Kidney (tissue), 14 donors: ENCODE results near the gene TRIM28. TPM values are rescaled to one million over a fixed set of nuclear protein-coding genes. Genes with fewer than 3 reads are reported as not detected.

ENCODE experiments used
- DNase-seq, 5 donors: peaks; one replicate each; pipeline ENCODE4 v3.0.0-alpha.2; 2013 to 2020
- FAIRE-seq: peaks from 2 replicates; lab custom pipeline; 2012; peaks lifted over from hg19 to GRCh38; lab: Jason Lieb, UNC
- H3K27ac ChIP-seq, 2 donors: one replicate each; pipeline ENCODE4 v1.7.0; 2013; ENCODE audit warnings: low read depth in 2 of 2, low read length in 2 of 2, inconsistent platforms in 1 of 2
- H3K27me3 ChIP-seq: one replicate; pipeline ENCODE4 v1.7.1; 2013; ENCODE audit warnings: low read length, inconsistent platforms; ENCODE audit not compliant: control insufficient read depth, insufficient read depth
- H3K36me3 ChIP-seq, 3 donors: one replicate each; pipeline versions ENCODE4 v1.7.0 to v1.7.1; 2013; ENCODE audit warnings: low read length in 3 of 3, control low read depth in 1 of 3, inconsistent platforms in 1 of 3; ENCODE audit not compliant: insufficient read depth in 3 of 3, control insufficient read depth in 2 of 3
- H3K4me1 ChIP-seq, 3 donors: one replicate each; pipeline versions ENCODE4 v1.7.0 to v1.7.1; 2013; ENCODE audit warnings: low read length in 3 of 3, inconsistent platforms in 1 of 3, low read depth in 1 of 3; ENCODE audit not compliant: control insufficient read depth in 2 of 3, insufficient read depth in 2 of 3
- H3K4me3 ChIP-seq, 3 donors: one replicate each; pipeline versions ENCODE4 v1.7.0 to v1.8.1; 2013; ENCODE audit warnings: low read length in 3 of 3, control low read depth in 1 of 3, inconsistent platforms in 1 of 3
- H3K9ac ChIP-seq, 3 donors: one replicate each; pipeline versions ENCODE4 v1.7.0 to v1.7.1; 2013; ENCODE audit warnings: low read length in 3 of 3, control low read depth in 1 of 3, inconsistent platforms in 1 of 3
- H3K9me3 ChIP-seq, 3 donors: one replicate each; pipeline versions ENCODE4 v1.7.0 to v1.7.1; 2013; ENCODE audit warnings: low read length in 3 of 3, control low read depth in 1 of 3, inconsistent platforms in 1 of 3; ENCODE audit not compliant: control insufficient read depth in 2 of 3, insufficient read depth in 1 of 3
- CTCF ChIP-seq: IDR thresholded peaks from 3 replicates; pipeline ENCODE4 v1.5.1; 2012; ENCODE audit warnings: mild to moderate bottlenecking, moderate library complexity, borderline replicate concordance; ENCODE audit not compliant: insufficient read depth; ENCODE audit errors: extremely low read depth
- intact Hi-C: fragments of 100-400 bp; cut with DNase I; formaldehyde crosslinking; loops from one replicate; pipeline ENCODE4 v1.11.1; 2022
- polyA plus RNA-seq: library from polyadenylated mRNA; stranded (reverse); fragments of 350-450 nt; fragmentation: Illumina TruSeq; extraction: RNeasy Lipid Tissue Mini Kit (QIAGEN cat#74804); gene quantifications from one replicate; pipeline ENCODE4 v1.2.3, GENCODE V29; 2014; ENCODE audit warnings: low read depth, low replicate concordance; ENCODE audit not compliant: insufficient read depth
- total RNA-seq: library from RNA; stranded (reverse); fragmentation: NEBNext Ultra II Directional; extraction: Animal tissue kit (Norgen Biotek cat#: 25700); gene quantifications from one replicate; pipeline ENCODE4 v1.2.1, GENCODE V29; 2021
- donor health status: control.
- donor health status: control.
- donor health status: control.
- donor health status: control.
- donor health status: control.
- donor health status: DM: yes; HTN: yes; CAD: no.
- donor health status: Normal renal cell carcinoma (clear cell type).

The TRIM28 gene
- total and polyA plus RNA-seq, 2 donors from 2014 or later: 191 to 229 TPM

- Histone ChIP-seq H3K9me3 (no peaks in the 10 kb centered on the region), H3K27me3 (no peaks in the 10 kb centered on the region), H3K36me3 (peaks cover 3 to 5% (median 4%) of the 10 kb centered on the region in 3 donors), H3K4me1 (peaks cover 0 to 18% (median 3%) of the 10 kb centered on the region in 3 donors), H3K9ac (no peak overlapping the region), H3K4me3 (no peak overlapping the region), H3K27ac (no peak overlapping the region)
- DNase-seq: peak in 1 of 5 donors; percentile 18
- no peak for FAIRE-seq
- intact Hi-C loops: no loop called here
- no peak for TF ChIP-seq CTCF
Measured at GRCh38 chr19:58566989-58567388, 23.1 kb downstream of the TRIM28 start.

GRCh38 chr19:58568453-58569130, 24.7 kb downstream of the TRIM28 start:
- Histone ChIP-seq H3K4me1 (peaks cover 0 to 8% (median 7%) of the 10 kb centered on the region in 3 donors), H3K27ac (no peak overlapping the region), H3K27me3 (no peaks in the 10 kb centered on the region), H3K4me3 (no peak overlapping the region), H3K36me3 (peaks cover 3 to 5% (median 4%) of the 10 kb centered on the region in 3 donors), H3K9ac (no peak overlapping the region), H3K9me3 (no peaks in the 10 kb centered on the region)
- FAIRE-seq (no peak), DNase-seq (peak in 1 of 5 donors; percentile 34)
- no peak for TF ChIP-seq CTCF
- intact Hi-C loops: no loop called here

- Histone ChIP-seq H3K9ac (no peak overlapping the region), H3K4me1 (peaks cover 3 to 13% (median 11%) of the 10 kb centered on the region in 3 donors), H3K9me3 (no peaks in the 10 kb centered on the region), H3K27me3 (no peaks in the 10 kb centered on the region), H3K27ac (no peak overlapping the region), H3K4me3 (no peak overlapping the region), H3K36me3 (peaks cover 3 to 5% (median 4%) of the 10 kb centered on the region in 3 donors)
- FAIRE-seq: no peak
- no peak for TF ChIP-seq CTCF
- peak in 1 of 5 donors; percentile 56 for DNase-seq
- intact Hi-C loops: no loop called here
Measured at GRCh38 chr19:58569191-58569942, 25.5 kb downstream of the TRIM28 start.
